Hepatocyte (in vitro differentiated cells): Measurements from ENCODE around the gene TRIM15.

Experiments
- EZH2 ChIP-seq: fragments of 200-600 bp; sonication (generic); IDR thresholded peaks from 2 replicates; pipeline ENCODE4 v1.6.1; 2016; ENCODE audit warnings: antibody characterized with exemption, mild to moderate bottlenecking, borderline replicate concordance
- EZH2phosphoT487 ChIP-seq: fragments of 200-600 bp; sonication (generic); IDR thresholded peaks from one replicate; pipeline ENCODE4 v1.6.1; 2018; ENCODE audit warnings: antibody characterized with exemption, mild to moderate bottlenecking, low read depth, moderate library complexity; ENCODE audit not compliant: unreplicated experiment, severe bottlenecking
- TF ChIP-seq, protein P1 (sequence below): fragments of 200-600 bp; sonication (generic); IDR thresholded peaks from 2 replicates; pipeline ENCODE4 v1.5.1; 2016; ENCODE audit warnings: antibody characterized with exemption, mild to moderate bottlenecking; ENCODE audit not compliant: poor library complexity

DNA sequence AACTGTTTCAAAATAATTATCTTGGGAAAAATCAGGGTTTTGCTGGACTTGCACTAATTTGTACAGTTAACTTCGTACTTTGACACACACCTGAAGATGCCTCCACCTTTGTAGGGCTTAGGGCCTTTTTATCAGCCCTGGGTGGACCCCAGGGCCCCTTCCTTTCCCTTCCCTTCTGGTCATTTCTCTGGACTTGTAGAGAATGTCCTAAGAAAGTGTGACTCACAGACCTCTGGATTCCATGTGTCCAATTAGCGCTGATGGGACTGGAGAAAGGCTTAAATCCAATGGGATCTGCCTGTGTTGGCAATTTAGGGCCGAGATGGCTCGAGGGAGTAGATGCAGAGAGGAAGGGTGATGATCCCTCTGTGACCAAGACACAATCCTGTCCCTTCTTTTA lies 9.3 kb downstream of the TRIM15 start:
- TF ChIP-seq, protein P1, sequence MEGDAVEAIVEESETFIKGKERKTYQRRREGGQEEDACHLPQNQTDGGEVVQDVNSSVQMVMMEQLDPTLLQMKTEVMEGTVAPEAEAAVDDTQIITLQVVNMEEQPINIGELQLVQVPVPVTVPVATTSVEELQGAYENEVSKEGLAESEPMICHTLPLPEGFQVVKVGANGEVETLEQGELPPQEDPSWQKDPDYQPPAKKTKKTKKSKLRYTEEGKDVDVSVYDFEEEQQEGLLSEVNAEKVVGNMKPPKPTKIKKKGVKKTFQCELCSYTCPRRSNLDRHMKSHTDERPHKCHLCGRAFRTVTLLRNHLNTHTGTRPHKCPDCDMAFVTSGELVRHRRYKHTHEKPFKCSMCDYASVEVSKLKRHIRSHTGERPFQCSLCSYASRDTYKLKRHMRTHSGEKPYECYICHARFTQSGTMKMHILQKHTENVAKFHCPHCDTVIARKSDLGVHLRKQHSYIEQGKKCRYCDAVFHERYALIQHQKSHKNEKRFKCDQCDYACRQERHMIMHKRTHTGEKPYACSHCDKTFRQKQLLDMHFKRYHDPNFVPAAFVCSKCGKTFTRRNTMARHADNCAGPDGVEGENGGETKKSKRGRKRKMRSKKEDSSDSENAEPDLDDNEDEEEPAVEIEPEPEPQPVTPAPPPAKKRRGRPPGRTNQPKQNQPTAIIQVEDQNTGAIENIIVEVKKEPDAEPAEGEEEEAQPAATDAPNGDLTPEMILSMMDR, result no peak
- TF ChIP-seq EZH2phosphoT487 (no peak), EZH2 (no peak)
